CD14-positive monocyte (primary cell): ENCODE results near the gene C18orf63. TPM values are rescaled to one million over a fixed set of nuclear protein-coding genes. Genes with fewer than 3 reads are reported as not detected.
"Not testable (repeated sequence)": the region's sequence is repeated elsewhere in the genome, so short reads cannot be mapped to it uniquely, and the experiment has no call there.

Source experiments
- DNase-seq, 3 donors: peaks; one replicate each; pipeline ENCODE4 v3.0.0-alpha.2; 2011 to 2022
- H2AFZ ChIP-seq: 2 replicates; pipeline ENCODE4 v1.6.0; 2012; ENCODE audit warnings: mild to moderate bottlenecking, low read depth, low read length, inconsistent platforms; ENCODE audit not compliant: insufficient read depth, poor library complexity, severe bottlenecking
- H3K27ac ChIP-seq, 2 donors: 1 replicate in 1 of 2; 2 replicates in 1 of 2; pipeline ENCODE4 v1.5.1; 2012 to 2013; ENCODE audit warnings: low read length in 2 of 2, control low read depth in 1 of 2, inconsistent platforms in 1 of 2, low read depth in 1 of 2, mild to moderate bottlenecking in 1 of 2
- H3K27me3 ChIP-seq, 2 donors: one replicate each; pipeline versions ENCODE4 v1.6.0 to v1.6.1; 2011 to 2013; ENCODE audit warnings: low read length in 2 of 2; ENCODE audit not compliant: control insufficient read depth in 2 of 2, insufficient read depth in 2 of 2
- H3K36me3 ChIP-seq, 2 donors: replicated peaks in 1 of 2; 1 replicate in 1 of 2; 2 replicates in 1 of 2; pipeline versions ENCODE4 v1.5.1 to v1.6.1; 2012 to 2013; ENCODE audit warnings: low read length in 2 of 2, control low read depth in 1 of 2, inconsistent platforms in 1 of 2, mild to moderate bottlenecking in 1 of 2; ENCODE audit not compliant: insufficient read depth in 2 of 2, control insufficient read depth in 1 of 2
- H3K4me1 ChIP-seq, 2 donors: 1 replicate in 1 of 2; 2 replicates in 1 of 2; pipeline versions ENCODE4 v1.5.1 to v1.6.1; 2012 to 2013; ENCODE audit warnings: low read length in 2 of 2, control low read depth in 1 of 2, inconsistent platforms in 1 of 2, mild to moderate bottlenecking in 1 of 2, moderate library complexity in 1 of 2; ENCODE audit not compliant: insufficient read depth in 2 of 2, control insufficient read depth in 1 of 2
- H3K4me2 ChIP-seq: replicated peaks from 2 replicates; pipeline ENCODE3; 2012; ENCODE audit warnings: low read length, moderate library complexity, mild to moderate bottlenecking; ENCODE audit not compliant: poor library complexity, severe bottlenecking; ENCODE audit errors: extremely low read depth
- H3K4me3 ChIP-seq, 3 experiments: fragments of 200-600 bp in 1 of 3; sonication (generic) in 1 of 3; replicated peaks in 1 of 3; 1 replicate in 2 of 3; 2 replicates in 1 of 3; pipeline ENCODE4 v1.5.1; 2011 to 2013; ENCODE audit warnings: low read length in 3 of 3, mild to moderate bottlenecking in 3 of 3, control low read depth in 2 of 3, low read depth in 2 of 3, inconsistent platforms in 1 of 3, moderate library complexity in 1 of 3
- H3K79me2 ChIP-seq: 2 replicates; pipeline ENCODE4 v1.6.0; 2012; ENCODE audit warnings: mild to moderate bottlenecking, control low read depth, inconsistent platforms, low read length, moderate library complexity; ENCODE audit not compliant: insufficient read depth
- H3K9ac ChIP-seq: 2 replicates; pipeline ENCODE4 v1.6.0; 2017; ENCODE audit warnings: low read length, mild to moderate bottlenecking; ENCODE audit not compliant: insufficient read depth, poor library complexity, severe bottlenecking
- H3K9me3 ChIP-seq, 2 donors: replicated peaks in 1 of 2; 1 replicate in 1 of 2; 2 replicates in 1 of 2; pipeline versions ENCODE4 v1.5.1 to v1.6.1; 2012 to 2013; ENCODE audit warnings: low read length in 2 of 2, control low read depth in 1 of 2; ENCODE audit not compliant: control insufficient read depth in 1 of 2, insufficient read depth in 1 of 2
- H4K20me1 ChIP-seq: 2 replicates; pipeline ENCODE4 v1.6.0; 2012; ENCODE audit warnings: mild to moderate bottlenecking, low read length, control low read depth, moderate library complexity; ENCODE audit not compliant: insufficient read depth
- H3K27ac Mint-ChIP-seq, 7 donors: one replicate each; pipeline ENCODE4 v1.8.0; 2020; ENCODE audit warnings: mild to moderate bottlenecking in 7 of 7, mixed read lengths in 7 of 7, moderate library complexity in 6 of 7, inconsistent platforms in 2 of 7
- H3K27me3 Mint-ChIP-seq, 3 donors: one replicate each; pipeline ENCODE4 v1.8.0; 2021 to 2022; ENCODE audit warnings: low read depth in 3 of 3, mild to moderate bottlenecking in 3 of 3, mixed read lengths in 3 of 3, moderate library complexity in 3 of 3, inconsistent platforms in 1 of 3
- H3K36me3 Mint-ChIP-seq, 2 donors: one replicate each; pipeline ENCODE4 v1.8.0; 2020; ENCODE audit warnings: mixed read lengths in 2 of 2, inconsistent platforms in 1 of 2, mild to moderate bottlenecking in 1 of 2
- H3K4me1 Mint-ChIP-seq: one replicate; pipeline ENCODE4 v1.8.0; 2020; ENCODE audit warnings: mild to moderate bottlenecking, mixed read lengths
- H3K4me3 Mint-ChIP-seq, 2 donors: one replicate each; pipeline ENCODE4 v1.8.0; 2020; ENCODE audit warnings: mild to moderate bottlenecking in 2 of 2, mixed read lengths in 2 of 2, moderate library complexity in 1 of 2
- H3K9me3 Mint-ChIP-seq, 7 donors: one replicate each; pipeline ENCODE4 v1.8.0; 2020 to 2022; ENCODE audit warnings: mixed read lengths in 7 of 7, mild to moderate bottlenecking in 6 of 7, moderate library complexity in 6 of 7, inconsistent platforms in 2 of 7
- WGBS: methylation state at CpG from one replicate; pipeline ENCODE4 v1.1.5; 2013; ENCODE audit warnings: missing lambda C conversion rate; ENCODE audit not compliant: insufficient coverage; 5-methylcytosine and 5-hydroxymethylcytosine counted together
- intact Hi-C, 2 donors: fragments of 100-400 bp; cut with micrococcal nuclease; formaldehyde crosslinking; loops; one replicate each; pipeline versions ENCODE4 v1.15.0 to v1.15.1; 2023
- polyA plus RNA-seq, 3 donors: library from polyadenylated mRNA; depleted of rRNA in 1 of 3; unstranded in 2 of 3; stranded (reverse) in 1 of 3; fragments of 300-500 nt in 2 of 3; fragments of >200 nt in 1 of 3; fragmentation: Illumina TruSeq in 2 of 3; gene quantifications; 1 replicate in 2 of 3; 2 replicates in 1 of 3; pipeline ENCODE4 v1.2.3, GENCODE V29; 2012 to 2021
- TF ChIP-seq, protein P1 (sequence below): fragments of 200-600 bp; IDR thresholded peaks from one replicate; pipeline ENCODE4 v1.8.0; 2022; ENCODE audit warnings: antibody characterized with exemption, mild to moderate bottlenecking

Gene C18orf63
- polyA plus RNA-seq, 3 donors = not detected

DNA sequence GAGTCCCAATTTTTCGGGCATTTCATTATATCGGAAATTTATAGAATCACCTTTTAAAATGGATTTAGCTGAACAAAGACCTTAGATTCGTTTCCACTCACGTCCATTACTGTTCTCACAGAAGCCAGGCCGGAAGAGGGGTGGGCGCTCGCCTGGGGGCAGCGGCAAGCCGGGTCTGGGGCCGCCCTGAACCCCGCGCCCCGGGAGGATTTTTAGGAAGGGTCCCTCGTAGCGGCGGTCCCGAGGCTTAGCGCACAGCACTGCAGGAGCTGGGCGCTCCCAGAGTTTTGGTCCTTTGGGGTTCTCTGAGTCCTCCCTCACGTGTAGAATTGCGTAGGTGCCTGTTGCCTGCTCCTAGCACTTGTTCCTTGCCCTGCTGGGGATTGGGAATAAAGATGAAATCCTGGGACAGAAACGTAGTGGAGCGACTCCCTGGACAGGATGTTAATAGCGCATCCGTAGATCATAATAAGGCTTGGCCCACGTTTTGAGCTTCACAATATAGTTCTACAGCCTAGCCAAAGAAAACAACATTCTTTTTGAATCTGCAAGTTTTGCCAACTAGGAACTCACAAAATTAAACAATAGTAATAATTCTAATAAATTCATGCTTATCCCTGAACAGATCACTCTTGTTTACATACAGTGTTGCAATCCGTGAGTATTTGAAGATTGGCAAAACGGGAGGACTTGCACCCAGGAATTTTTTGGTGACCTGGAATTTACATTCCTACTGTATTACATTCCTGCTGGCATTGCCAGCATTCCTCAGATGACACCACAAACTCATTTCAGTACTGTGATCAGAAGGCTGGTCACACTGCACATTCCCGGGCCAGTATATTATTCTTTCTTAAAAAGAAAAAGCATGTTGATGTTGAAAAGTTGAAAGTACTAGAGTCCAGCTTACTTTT lies 875 bp downstream of the C18orf63 start:
- H3K4me1 Mint-ChIP-seq = peaks cover 4% of the 10 kb centered on the region
- TF ChIP-seq, protein P1, sequence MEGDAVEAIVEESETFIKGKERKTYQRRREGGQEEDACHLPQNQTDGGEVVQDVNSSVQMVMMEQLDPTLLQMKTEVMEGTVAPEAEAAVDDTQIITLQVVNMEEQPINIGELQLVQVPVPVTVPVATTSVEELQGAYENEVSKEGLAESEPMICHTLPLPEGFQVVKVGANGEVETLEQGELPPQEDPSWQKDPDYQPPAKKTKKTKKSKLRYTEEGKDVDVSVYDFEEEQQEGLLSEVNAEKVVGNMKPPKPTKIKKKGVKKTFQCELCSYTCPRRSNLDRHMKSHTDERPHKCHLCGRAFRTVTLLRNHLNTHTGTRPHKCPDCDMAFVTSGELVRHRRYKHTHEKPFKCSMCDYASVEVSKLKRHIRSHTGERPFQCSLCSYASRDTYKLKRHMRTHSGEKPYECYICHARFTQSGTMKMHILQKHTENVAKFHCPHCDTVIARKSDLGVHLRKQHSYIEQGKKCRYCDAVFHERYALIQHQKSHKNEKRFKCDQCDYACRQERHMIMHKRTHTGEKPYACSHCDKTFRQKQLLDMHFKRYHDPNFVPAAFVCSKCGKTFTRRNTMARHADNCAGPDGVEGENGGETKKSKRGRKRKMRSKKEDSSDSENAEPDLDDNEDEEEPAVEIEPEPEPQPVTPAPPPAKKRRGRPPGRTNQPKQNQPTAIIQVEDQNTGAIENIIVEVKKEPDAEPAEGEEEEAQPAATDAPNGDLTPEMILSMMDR = no peak
- peaks cover 0 to 3% of the 10 kb centered on the region in 2 donors for H3K4me1 ChIP-seq
- no peaks in the 10 kb centered on the region for H3K27me3 ChIP-seq
- no peak overlapping the region for H2AFZ ChIP-seq
- no peaks in the 10 kb centered on the region for H3K27me3 Mint-ChIP-seq
- no peak overlapping the region for H3K4me2 ChIP-seq
- H4K20me1 ChIP-seq = no peaks in the 10 kb centered on the region
- intact Hi-C loops = no loop called here
- no peak overlapping the region for H3K4me3 ChIP-seq
- H3K9me3 Mint-ChIP-seq = peaks cover 5 to 17% (median 8%) of the 10 kb centered on the region in 7 donors
- no peaks in the 10 kb centered on the region for H3K36me3 ChIP-seq
- no peak overlapping the region for H3K27ac Mint-ChIP-seq
- H3K9me3 ChIP-seq = peaks cover 0 to 10% of the 10 kb centered on the region in 2 donors
- no peak for DNase-seq
- 95% methylated on average over 24 of the region's 29 CpGs for WGBS
- H3K27ac ChIP-seq = no peak overlapping the region
- no peak overlapping the region for H3K4me3 Mint-ChIP-seq
- no peak overlapping the region for H3K9ac ChIP-seq
- no peaks in the 10 kb centered on the region for H3K36me3 Mint-ChIP-seq
- H3K79me2 ChIP-seq = no peaks in the 10 kb centered on the region

DNA sequence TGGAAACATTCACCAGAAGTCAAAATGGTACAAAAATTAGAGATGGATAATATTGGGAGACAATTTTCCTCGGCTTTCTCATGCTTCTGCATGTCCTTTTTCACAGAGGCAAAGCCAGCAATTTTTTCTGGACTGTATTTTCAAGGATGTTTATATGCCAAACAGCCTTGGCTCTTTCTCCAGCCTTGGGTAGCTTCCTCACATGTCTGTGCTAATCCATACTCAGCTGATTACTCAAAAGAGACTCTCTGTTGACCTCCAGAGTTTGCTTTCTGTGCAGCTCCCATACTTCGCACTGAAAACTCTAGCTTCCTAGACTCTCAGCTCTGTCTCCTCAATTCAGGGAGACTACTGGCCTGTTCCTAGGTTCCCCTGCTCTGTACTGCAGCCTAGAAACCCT lies 10.6 kb downstream of the C18orf63 start:
- no peak for DNase-seq
- Histone ChIP-seq H3K27me3 (peaks cover 0 to 2% of the 10 kb centered on the region in 2 donors), H3K9ac (no peak overlapping the region), H3K79me2 (no peaks in the 10 kb centered on the region), H3K9me3 (no peaks in the 10 kb centered on the region), H3K4me2 (no peak overlapping the region), H4K20me1 (no peaks in the 10 kb centered on the region), H3K4me1 (peaks cover 0 to 1% of the 10 kb centered on the region in 2 donors), H3K27ac (no peak overlapping the region), H3K36me3 (no peaks in the 10 kb centered on the region), H3K4me3 (no peak overlapping the region), H2AFZ (no peak overlapping the region)
- WGBS = 100% methylated on average over 1 of the region's 2 CpGs
- Mint-ChIP-seq H3K27ac (no peak overlapping the region), H3K4me1 (no peaks in the 10 kb centered on the region), H3K27me3 (peaks cover 0 to 1% (median 0%) of the 10 kb centered on the region in 3 donors), H3K4me3 (no peak overlapping the region), H3K9me3 (no peaks in the 10 kb centered on the region), H3K36me3 (no peaks in the 10 kb centered on the region)
- TF ChIP-seq, protein P1 = no peak
- intact Hi-C loops = no loop called here

DNA sequence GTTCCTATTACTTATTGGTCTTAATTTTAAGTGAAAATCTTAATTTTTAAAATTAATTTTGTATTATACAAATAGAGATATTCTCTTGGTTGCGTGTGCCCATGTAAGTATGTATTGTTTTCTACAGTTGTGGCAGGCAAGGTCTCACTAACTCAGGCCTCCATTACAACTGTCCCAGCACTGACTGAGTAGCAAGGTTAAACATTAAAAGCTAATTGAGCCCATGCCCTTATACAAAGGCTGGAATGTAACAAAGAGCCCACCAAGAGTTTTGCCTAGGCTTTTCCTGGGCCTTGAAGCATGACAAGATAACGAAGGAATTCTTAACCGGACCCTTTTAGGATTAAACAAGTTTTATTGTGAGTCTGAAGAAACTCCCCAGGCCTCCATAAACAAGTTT lies 11.2 kb downstream of the C18orf63 start:
- intact Hi-C loops, H3K4me1 Mint-ChIP-seq, H3K27me3 ChIP-seq, H3K4me2 ChIP-seq, H3K4me3 ChIP-seq, H3K27me3 Mint-ChIP-seq, H3K79me2 ChIP-seq, H4K20me1 ChIP-seq, H3K27ac Mint-ChIP-seq, H3K9me3 ChIP-seq, H3K4me3 Mint-ChIP-seq, H2AFZ ChIP-seq, H3K9me3 Mint-ChIP-seq, H3K36me3 ChIP-seq, H3K27ac ChIP-seq, H3K4me1 ChIP-seq, DNase-seq, H3K36me3 Mint-ChIP-seq, H3K9ac ChIP-seq: not testable (repeated sequence)
- WGBS = no CpG with 5 or more reads among the region's 3 CpGs
